ENCODE measurements around the gene USP31.

USP31 gene

DNA sequence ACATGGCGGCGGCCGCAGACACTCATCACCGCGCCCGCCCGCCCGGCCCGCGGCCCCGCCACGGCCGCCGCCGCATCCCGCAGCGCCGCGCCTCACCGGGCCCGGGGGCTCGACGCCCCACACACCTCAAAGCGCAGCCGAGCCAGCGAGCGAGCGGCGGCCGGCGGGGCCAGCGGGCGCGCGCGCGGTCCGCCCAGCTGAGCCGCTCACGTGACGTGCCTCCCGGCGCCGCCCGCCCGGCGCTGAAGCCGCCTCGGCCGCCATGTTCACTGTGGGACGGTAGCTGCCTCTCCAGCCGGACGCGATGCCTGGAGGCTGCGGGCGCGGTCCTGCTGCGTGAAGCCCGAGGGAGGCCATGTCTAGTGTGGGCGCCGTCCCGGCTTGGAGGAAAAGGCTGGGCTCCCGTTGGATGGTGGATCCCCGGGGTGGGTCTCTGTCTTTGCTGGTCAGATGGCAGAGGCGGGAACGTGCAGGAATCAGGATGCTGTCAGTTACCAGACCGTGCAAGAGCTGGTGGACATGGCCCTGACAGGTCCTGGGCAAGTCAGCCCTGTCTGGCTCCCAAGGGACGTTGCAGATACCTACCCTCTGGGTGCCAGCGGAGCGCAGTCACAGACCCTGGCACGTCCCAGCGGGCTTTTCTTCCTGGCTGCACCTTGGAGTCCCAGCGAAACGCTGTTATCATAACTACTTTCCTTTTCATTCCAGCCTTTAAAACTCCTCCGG lies at the start of gene USP31:
TSS of gene USP31 (minus strand) at position 186 of the 726 bp plus-strand sequence. CDS start at position 4, 182 bp downstream.
- DNase-seq (ENCODE audit: low read depth, low spot score), result peak; percentile 77

DNA sequence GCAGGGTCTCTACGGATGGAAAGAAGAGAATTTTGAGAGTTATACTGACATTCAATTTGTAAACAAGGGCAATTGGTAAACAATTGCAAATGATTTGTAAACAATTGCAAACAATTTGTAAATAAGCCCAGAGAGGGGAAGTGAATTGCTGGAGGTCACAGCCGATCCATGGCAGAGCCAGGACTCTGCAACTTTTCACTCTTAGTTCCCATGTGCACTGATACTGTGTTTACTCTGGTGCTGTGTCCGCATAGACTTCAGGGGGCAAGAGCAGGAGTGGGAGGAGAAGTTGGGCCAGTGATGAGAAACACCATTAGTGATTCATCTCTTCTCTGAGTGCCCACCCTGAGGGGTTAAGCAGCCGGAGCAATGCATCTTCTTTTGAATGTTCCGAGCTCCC lies 47.3 kb upstream of the USP31 start:
- no peak for DNase-seq (ENCODE audit: low read depth, low spot score)

- no peak for DNase-seq (ENCODE audit: low read depth, low spot score)
These were observed 46.2 kb upstream of the USP31 start for GRCh38 chr16:23195366-23195978.

- DNase-seq (ENCODE audit: low read depth, low spot score), result no peak
These were observed 45.4 kb upstream of the USP31 start for GRCh38 chr16:23194497-23195221.

DNA sequence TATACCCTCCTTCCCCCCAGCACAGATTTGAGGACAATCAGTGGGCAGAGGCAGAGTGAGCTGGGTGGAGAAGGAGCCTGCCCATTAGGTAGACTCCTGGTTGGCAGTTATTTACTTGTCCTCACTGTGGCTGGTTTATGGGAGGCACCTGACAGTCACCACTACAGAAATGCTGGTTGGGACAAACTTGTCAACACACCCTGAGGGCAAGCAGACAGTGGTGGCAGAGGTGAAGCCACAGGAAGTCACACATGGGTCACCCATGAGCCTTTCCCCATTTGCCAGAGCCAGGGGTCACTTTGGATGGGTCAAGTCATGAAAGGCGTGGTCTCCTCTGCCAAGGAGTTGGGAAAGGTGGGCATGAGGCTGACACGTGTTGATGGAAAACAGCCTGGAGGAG lies 39.7 kb upstream of the USP31 start:
- DNase-seq (ENCODE audit: low read depth, low spot score), result no peak

DNA sequence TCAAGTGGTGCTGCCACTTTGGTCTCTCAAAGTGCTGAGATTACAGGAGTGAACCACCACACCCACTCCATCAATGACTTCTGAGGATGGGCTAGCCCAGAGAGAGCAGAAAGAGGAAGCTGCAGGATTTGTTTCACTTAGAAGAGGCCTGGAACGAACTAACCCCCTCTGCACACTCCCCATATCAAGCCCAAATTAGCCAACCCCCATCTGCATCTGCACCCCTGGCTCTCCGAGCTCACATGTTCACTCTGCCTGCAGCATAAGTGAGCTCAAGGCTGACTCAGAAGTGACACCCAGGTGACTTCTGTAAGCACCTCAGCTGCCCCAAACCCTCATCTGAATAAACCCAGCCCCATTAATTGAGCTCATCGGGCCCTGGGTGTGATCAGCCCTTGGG lies 38.1 kb upstream of the USP31 start:
- DNase-seq (ENCODE audit: low read depth, low spot score), result no peak

DNA sequence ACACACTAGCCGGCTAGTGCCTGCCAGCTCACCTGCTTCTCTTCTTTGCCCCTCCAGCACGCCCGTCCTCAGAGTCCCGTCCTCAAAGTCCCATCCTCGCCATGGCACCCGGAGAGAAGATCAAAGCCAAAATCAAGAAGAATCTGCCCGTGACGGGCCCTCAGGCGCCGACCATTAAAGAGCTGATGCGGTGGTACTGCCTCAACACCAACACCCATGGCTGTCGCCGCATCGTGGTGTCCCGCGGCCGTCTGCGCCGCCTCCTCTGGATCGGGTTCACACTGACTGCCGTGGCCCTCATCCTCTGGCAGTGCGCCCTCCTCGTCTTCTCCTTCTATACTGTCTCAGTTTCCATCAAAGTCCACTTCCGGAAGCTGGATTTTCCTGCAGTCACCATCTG lies 36.9 kb upstream of the USP31 start:
- no peak for DNase-seq (ENCODE audit: low read depth, low spot score)

- no peak for DNase-seq (ENCODE audit: low read depth, low spot score)
These were observed 36.4 kb upstream of the USP31 start for GRCh38 chr16:23185656-23186055.

- no peak for DNase-seq (ENCODE audit: low read depth, low spot score)
These were observed 34.3 kb upstream of the USP31 start for GRCh38 chr16:23183543-23183862.

DNA sequence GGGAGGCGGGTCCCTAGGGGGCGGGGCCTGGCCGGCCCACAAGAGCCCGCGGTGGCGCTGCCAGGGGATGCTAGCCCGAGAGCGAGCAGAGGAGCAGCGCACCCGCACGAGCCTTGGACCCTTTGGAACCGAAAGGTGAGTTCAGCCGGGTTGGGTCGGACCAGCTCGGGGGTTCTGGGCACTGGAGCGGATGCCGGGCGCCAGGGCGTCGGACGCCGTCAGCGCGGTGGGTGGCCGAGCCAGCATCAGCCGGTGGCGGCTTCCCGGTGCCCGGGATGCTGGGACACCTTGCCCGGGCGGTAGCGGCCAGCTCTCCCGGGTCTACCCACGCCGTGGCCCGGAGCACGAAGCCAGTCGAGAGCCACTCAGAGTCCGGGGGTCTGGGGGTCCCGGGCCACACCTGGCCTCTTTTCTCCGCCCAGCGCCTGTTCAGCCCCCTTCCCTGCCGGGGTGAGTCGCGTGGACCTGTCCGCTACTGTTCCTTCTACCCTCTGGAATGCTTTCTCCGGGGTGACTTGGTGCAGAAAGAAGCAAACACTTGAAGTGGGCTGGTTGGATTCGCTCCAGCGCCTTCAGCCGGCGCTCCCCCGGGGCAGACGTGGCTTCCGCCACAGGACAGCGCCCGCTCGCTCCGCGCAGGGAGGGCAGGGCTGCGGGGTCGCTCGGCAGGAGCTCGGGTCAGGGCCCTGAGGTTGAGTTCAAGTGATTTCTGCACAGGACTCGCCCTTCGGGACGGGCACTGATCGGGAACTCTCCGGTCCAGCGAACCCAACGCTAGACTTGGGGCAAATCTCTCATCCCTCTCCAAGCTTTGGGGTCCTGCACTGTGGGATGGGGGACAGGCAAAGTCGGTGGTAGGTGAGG lies 33.7 kb upstream of the USP31 start, which contains the start of gene SCNN1G:
TSS of gene SCNN1G (plus strand) at position 67 of the 864 bp plus-strand sequence. CDS start 3,527 bp downstream, outside the sequence.
- DNase-seq (ENCODE audit: low read depth, low spot score), result no peak

- DNase-seq (ENCODE audit: low read depth, low spot score), result peak; percentile 25
These were observed 33.0 kb upstream of the USP31 start for GRCh38 chr16:23182206-23182678.

- no peak for DNase-seq (ENCODE audit: low read depth, low spot score)
These were observed 32.3 kb upstream of the USP31 start for GRCh38 chr16:23181506-23181905.

DNA sequence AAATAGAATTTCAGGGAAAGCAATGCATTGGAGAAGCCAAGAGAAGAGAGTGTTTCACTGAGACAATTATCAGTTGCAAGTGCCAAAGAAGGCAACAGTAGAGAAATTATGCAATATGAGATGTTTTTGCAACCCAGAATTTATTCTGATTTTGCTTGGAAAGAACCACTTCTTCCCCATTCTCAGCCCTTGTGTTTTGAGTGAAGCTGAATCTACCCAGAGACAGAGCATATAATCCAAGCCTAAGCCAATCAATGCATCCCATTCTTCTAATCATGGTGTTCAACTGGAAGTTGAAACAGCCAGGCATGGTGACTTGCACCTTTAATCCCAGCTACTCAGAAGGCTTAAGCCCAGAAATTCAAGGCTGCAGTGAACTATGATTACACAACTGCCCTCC lies 26.4 kb upstream of the USP31 start:
- DNase-seq (ENCODE audit: low read depth, low spot score), result no peak

GRCh38 chr16:23174622-23175021 lies 25.4 kb upstream of the USP31 start:
- DNase-seq (ENCODE audit: low read depth, low spot score), result no peak

GRCh38 chr16:23172994-23173393 lies 23.7 kb upstream of the USP31 start:
- no peak for DNase-seq (ENCODE audit: low read depth, low spot score)

DNA sequence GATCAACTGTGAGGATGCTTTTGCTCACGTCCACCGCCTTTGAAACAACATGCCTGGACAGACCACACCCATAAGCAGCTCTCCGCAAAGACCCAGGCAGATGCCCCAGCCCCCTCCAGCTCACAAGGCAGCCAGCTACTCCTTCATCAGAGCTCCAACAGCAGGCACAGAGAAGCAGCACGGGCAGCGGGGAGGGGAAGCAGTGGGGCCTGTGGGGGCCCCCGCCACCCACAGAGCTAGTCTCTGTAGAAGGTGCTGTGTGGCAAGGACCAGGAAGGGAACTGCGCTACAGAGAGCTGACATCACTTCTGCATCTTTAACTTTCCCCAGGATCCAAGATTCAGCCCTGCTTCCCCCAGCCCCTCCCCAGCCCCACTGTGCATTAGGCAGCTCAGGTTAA lies 23.3 kb upstream of the USP31 start:
- no peak for DNase-seq (ENCODE audit: low read depth, low spot score)

DNA sequence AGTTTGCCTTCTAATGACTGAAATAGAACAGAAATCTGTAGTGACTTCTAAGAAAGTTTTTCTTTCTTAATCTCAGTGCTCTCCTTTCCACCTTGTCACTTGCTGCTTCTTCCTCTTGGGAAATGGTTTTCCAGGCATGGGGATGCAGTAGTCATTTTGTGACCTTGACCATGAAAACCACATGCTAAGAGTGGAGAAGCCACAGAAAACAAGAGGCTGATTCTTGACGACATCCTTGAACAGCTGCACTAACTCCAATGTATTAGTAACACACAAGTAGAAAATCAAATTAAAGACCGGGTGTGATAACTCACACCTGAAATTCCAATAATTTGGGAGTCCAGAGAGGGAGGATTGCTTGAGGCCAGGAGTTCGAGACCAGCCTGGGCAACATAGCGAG lies 15.5 kb upstream of the USP31 start:
- DNase-seq (ENCODE audit: low read depth, low spot score), result no peak

DNA sequence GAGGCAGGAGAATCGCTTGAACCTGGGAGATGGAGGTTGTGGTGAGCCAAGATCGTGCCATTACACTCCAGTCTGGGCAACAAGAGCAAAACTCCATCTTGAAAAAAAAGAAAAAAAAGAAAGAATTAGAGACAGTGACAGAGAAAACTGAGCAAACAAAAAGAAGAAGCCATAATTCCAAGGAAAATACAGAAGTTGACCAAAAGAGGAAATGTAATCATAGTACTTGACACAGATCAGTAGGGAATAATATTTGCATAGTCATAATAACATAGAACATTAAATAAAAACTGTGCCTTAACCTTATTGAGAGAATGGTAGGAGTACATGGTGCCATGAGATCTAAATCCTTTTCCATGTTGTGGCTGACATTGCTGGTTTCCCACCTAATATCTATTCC lies 14.7 kb upstream of the USP31 start:
- no peak for DNase-seq (ENCODE audit: low read depth, low spot score)

DNA sequence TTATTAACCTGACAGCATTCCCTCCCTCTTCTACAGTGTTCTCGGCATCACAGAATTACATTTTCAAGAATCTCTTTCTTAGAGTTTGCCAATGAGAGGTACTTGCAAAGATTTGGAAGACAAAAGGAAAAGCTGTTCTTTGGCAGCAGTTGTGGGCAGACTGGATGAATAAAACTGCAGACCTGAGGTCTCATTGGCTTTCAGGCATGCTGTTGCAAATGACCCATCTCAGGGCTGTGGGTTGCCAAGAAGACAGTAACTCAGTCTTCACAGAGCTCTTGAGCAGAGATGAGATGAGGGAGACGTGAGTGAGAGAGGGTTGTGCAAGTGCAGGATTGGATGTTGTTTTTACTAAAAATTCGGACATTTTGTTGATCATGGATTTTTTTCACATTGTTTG lies 11.3 kb upstream of the USP31 start:
- no peak for DNase-seq (ENCODE audit: low read depth, low spot score)

DNA sequence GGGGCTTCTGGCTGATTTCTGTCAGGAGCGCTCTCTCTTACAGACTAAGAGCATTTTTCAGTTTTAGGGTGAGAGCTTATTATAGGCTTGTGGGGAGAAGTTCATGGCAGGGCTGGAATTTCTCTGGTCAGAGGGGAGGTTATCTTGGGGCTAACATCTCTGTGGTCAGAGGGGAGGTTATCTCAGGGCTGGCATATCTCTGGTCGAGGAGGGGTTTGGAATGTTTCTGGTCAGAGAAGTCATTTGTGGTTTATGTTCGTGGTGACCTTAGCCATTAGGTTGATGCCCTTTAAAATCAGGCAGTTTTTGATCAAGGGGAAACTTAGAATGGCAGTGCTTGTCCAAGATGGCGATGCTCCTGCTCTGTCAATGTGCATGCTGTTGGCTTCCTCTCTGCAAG lies 10.8 kb upstream of the USP31 start:
- no peak for DNase-seq (ENCODE audit: low read depth, low spot score)

GRCh38 chr16:23158114-23158513 lies 8.9 kb upstream of the USP31 start:
- DNase-seq (ENCODE audit: low read depth, low spot score), result no peak

- DNase-seq (ENCODE audit: low read depth, low spot score), result no peak
These were observed 7.8 kb upstream of the USP31 start for GRCh38 chr16:23156946-23157460.
